ENCODE data around the gene CYTH3. TPM values are rescaled to one million over a fixed set of nuclear protein-coding genes. Genes with fewer than 3 reads are reported as not detected.

CYTH3 gene, protein sequence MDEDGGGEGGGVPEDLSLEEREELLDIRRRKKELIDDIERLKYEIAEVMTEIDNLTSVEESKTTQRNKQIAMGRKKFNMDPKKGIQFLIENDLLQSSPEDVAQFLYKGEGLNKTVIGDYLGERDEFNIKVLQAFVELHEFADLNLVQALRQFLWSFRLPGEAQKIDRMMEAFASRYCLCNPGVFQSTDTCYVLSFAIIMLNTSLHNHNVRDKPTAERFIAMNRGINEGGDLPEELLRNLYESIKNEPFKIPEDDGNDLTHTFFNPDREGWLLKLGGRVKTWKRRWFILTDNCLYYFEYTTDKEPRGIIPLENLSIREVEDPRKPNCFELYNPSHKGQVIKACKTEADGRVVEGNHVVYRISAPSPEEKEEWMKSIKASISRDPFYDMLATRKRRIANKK
- total RNA-seq = 9.2 and 20.9 TPM in 2 replicates

DNA sequence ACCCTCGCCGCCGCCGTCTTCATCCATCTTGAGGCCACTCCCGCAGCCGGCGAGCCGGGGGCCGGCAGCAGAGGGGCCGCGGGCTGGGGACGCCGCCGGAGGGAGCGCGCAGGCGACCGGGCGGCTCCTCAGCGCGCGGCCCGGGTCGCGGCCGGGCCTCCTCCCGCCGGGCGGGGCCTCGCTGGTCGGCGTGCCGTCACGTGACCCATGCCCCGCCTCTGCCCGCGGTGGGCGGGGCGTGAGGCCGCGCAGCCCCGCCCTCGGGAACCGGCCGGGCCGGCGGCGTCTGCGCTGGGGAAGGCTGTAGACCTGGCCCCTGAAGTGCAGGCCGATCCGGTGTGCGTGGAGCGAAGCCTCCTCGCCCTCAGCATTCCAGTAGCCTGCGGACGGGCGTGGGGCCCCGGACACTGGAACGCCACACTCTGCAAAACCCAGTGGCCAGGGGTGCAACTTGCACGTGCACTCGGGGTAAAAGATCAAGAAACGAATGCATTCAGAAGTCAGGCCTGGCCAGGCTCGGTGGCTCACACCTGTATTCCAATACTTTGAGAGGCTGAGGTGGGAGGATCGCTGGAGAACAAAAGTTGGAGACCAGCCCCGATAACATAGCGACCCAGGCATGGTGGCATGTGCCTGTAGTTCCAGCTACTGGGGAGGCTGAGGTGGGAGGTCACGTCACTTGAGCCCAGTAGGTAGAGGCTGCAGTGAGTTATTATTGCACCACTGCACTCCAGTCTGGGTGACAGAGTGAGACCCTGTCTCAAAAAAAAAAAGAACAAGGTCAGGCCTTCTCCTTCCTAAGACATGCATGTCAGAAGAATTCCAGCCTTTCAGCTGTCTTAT is at the start of gene CYTH3:
CYTH3 (minus strand) TSS at position 144 of the 843 bp plus-strand sequence; CDS start at position 27, 117 bp downstream.

Other genes starting within 250 kb of the CYTH3 start
- gene ANKRD61, start 241.2 kb downstream of the CYTH3 start, total RNA-seq = under 0.01 and 0.21 TPM in 2 replicates
- gene EIF2AK1, start 213.4 kb downstream of the CYTH3 start, total RNA-seq = 37.3 and 95.1 TPM in 2 replicates
- gene USP42, start 167.7 kb downstream of the CYTH3 start, total RNA-seq = 3.8 and 7.8 TPM in 2 replicates
- 45.7 and 46.1 TPM in 2 replicates for gene FAM220A, start 76.3 kb upstream of the CYTH3 start, total RNA-seq
- gene RAC1, start 101.9 kb upstream of the CYTH3 start, total RNA-seq = 52.6 and 125 TPM in 2 replicates
- 26.3 and 27.3 TPM in 2 replicates for gene DAGLB, start 175.3 kb upstream of the CYTH3 start, total RNA-seq
- 88.5 and 101 TPM in 2 replicates for gene KDELR2, start 211.5 kb upstream of the CYTH3 start, total RNA-seq

Measured in nasal cavity respiratory epithelium epithelial cell of viscerocranial mucosa (primary cell).